Measurements from ENCODE around the gene SNAP47.

- TF ChIP-seq RFX5 (IDR thresholded peaks at IDR 0.05; ENCODE audit: low read depth, low read length) (no peak), CTCF (conservative IDR thresholded peaks at IDR 0.05; ENCODE audit: low read depth, low read length) (no peak), BHLHE40 (IDR thresholded peaks at IDR 0.05; ENCODE audit: low read depth, low read length) (no peak), RAD21 (IDR thresholded peaks at IDR 0.05; ENCODE audit: low read length) (no peak), FOS (IDR thresholded peaks at IDR 0.05; ENCODE audit: low read depth, low read length) (no peak), CEBPB (IDR thresholded peaks at IDR 0.05; ENCODE audit: low read depth, low read length) (no peak), RCOR1 (IDR thresholded peaks at IDR 0.05; ENCODE audit: insufficient replicate concordance, low read length) (no peak), POLR2A (IDR thresholded peaks at IDR 0.05; ENCODE audit: low read depth, low read length) (no peak), MXI1 (IDR thresholded peaks at IDR 0.05; ENCODE audit: borderline replicate concordance, low read depth, low read length) (no peak), SMC3 (IDR thresholded peaks at IDR 0.05; ENCODE audit: low read depth, low read length) (no peak), MAZ (IDR thresholded peaks at IDR 0.05; ENCODE audit: borderline replicate concordance, low read depth, low read length) (no peak), USF2 (IDR thresholded peaks at IDR 0.05; ENCODE audit: low read depth, low read length) (no peak), NFE2L2 (IDR thresholded peaks at IDR 0.05; ENCODE audit: low read depth, low read length) (no peak)
These were observed 61.2 kb downstream of the SNAP47 start for GRCh38 chr1:227796359-227796915.

All from IMR-90 (cell line).